Choroid plexus epithelial cell (primary cell): ENCODE data around the gene VIPR2.
A peak's percentile ranks its signal among the peaks of the same experiment; 100 is the strongest.

Experiments
- DNase-seq: peaks from one replicate; pipeline ENCODE4 v3.0.0-alpha.2; 2010; ENCODE audit warnings: low read depth
- H3K4me3 ChIP-seq: 2 replicates; pipeline ENCODE4 v1.5.1; 2011; ENCODE audit warnings: low read depth, mild to moderate bottlenecking, control low read depth, low read length, moderate library complexity
- TF ChIP-seq, protein P1 (sequence below): conservative IDR thresholded peaks from 2 replicates; pipeline ENCODE4 v1.5.1; 2011; ENCODE audit warnings: low read depth, mild to moderate bottlenecking, control low read depth, inconsistent platforms, low read length, moderate library complexity

VIPR2 gene

DNA sequence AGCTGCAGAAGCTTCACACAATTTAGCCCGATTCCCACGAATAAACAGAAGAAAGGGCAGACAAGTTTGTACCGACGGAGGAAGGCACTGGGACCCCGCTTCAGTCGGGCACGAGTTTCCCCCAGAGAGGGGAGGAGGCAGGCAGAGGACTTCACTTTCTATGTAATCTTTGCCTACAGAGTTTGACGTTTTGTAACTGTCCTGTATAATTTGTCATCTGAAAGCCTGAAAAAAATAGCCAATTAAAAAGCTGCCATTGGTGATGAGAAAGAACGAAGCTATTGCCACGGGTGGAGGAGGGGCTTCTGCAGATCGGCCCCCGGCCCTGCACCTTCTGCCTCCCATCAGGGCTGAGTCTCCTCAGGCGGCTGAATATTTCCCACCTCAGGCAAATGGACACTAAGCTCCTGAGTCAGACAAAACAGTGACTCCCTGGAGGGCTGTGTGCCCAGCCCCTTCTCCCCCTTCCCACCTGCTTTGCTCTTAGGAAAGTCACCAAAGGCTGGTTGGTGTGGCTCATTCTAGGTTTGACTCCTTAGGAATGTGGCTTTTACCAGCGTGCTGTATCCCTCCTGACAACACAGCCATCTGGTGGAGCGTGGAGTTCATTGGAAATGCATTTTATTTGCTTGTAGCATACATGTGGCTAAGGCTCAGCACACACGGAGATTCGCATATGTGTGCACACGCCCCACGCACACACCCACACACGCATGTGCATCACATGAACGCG, 117.4 kb downstream of the VIPR2 start:
- TF ChIP-seq, protein P1, sequence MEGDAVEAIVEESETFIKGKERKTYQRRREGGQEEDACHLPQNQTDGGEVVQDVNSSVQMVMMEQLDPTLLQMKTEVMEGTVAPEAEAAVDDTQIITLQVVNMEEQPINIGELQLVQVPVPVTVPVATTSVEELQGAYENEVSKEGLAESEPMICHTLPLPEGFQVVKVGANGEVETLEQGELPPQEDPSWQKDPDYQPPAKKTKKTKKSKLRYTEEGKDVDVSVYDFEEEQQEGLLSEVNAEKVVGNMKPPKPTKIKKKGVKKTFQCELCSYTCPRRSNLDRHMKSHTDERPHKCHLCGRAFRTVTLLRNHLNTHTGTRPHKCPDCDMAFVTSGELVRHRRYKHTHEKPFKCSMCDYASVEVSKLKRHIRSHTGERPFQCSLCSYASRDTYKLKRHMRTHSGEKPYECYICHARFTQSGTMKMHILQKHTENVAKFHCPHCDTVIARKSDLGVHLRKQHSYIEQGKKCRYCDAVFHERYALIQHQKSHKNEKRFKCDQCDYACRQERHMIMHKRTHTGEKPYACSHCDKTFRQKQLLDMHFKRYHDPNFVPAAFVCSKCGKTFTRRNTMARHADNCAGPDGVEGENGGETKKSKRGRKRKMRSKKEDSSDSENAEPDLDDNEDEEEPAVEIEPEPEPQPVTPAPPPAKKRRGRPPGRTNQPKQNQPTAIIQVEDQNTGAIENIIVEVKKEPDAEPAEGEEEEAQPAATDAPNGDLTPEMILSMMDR = no peak
- DNase-seq = peak; percentile 44
- no peak overlapping the region for H3K4me3 ChIP-seq

DNA sequence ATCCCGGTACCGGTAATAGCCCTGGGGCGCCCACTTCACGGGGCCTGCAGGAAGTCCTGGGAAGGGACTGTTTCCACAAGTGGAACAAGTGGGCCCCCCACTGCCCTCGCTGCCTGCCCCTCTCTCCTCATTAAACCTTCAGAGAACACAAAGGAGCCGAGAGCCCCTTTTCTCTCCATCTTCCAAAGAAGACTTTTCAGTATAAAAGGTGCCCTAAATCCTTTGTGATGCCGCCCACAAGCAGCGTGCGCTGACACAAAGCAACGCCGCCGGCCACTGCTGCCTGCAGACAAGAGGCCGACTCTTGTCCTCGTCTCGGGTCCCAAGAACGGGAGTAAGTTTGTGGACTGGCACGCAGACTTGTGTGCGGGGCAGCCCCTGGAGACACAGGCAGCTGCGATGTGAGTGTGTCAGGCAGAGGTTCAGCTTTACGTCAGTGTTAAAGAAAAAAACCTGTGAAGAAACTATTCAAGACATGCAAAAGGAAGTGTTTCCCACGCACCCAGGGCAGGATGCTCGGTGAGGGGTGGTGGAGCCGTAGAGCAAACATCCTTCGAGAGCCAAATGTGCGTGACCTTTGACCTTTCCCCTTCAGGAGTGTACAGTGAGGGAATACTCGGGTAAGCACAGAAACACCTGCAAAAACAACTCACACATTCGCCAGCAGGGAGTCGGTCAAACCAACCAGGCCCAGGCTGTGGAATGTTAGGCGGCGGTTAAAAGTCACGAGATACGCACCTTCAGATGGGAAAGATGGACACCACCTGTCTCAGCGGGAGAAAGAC, 118.2 kb downstream of the VIPR2 start:
- DNase-seq = peak; percentile 83
- H3K4me3 ChIP-seq = no peak overlapping the region
- TF ChIP-seq, protein P1 = no peak

DNA sequence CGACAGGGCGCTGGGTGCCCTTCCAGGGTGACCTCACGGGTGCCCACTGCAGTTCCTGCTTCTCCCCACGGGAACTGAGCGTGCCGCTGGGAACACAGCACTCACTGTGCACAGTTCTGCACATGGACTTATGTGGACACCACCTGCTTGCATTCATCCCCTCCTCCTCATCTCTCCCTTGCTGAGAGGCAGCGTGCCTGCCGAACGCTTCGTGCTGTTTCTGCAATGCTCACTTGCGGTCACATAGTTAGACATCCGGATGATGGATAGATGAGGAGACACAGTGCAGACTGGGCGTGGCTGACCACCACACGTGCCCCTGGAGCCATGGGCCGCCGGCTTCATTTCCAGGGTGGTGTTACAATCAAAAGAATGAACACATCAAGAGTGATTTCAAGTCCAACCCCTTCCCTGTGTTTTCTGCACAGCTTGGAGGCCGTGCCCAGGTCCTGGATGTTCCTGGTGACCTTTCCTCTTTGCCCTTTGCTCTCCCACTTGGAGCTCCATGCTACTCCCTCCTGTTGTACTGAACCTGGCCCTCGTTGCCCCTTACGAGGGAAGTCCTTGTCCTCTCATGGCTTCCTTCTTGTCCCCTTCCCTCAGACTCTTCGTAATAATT, 119.4 kb downstream of the VIPR2 start:
- DNase-seq = no peak
- TF ChIP-seq, protein P1 = no peak
- no peak overlapping the region for H3K4me3 ChIP-seq

DNA sequence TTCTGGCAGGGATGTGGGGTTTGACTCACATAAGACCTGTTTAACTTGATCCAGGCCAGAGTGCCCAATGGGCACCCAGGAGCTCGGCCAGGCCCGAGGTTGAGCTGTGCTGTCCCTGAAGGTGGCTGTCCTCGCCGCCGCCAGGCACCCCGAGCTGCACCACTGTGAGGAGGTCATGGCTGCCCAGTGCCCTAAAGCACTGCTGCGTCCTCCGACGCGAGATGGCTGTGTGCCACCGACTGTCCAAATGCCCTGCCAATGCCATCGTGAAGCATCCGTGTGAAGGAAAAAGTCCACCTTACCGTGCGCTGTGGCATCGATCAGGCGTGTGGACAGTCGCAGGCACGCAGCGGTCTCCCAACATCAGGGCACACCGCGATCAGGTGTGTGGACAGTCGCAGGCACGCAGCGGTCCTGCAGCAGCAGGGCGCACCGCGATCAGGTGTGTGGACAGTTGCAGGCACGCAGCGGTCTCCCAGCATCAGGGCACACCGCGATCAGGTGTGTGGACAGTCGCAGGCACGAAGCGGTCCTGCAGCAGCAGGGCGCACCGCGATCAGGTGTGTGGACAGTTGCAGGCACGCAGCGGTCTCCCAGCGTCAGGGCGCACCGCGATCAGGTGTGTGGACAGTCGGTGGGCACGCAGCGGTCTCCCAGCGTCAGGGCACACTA, 120.3 kb downstream of the VIPR2 start:
- no peak for DNase-seq
- no peak overlapping the region for H3K4me3 ChIP-seq
- TF ChIP-seq, protein P1 = no peak

DNA sequence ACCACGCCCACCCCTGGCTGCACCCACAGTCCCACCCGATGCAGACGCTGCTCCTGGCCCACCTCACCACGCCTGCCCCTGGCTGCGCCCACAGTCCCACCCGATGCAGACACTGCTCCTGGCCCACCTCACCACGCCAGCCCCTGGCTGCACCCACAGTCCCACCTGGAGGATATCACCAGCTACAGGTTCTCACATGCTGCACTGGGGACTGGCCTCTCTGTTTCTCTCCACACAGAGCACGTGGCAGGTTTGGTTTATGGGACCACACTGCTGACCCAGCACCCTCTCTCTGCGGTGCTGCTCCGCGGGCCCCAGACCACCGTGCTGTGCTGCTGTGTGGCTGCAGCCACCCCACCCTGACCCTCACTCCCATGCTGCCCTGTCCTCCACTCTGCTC, 120.9 kb downstream of the VIPR2 start:
- no peak overlapping the region for H3K4me3 ChIP-seq
- TF ChIP-seq, protein P1 = no peak
- no peak for DNase-seq

DNA sequence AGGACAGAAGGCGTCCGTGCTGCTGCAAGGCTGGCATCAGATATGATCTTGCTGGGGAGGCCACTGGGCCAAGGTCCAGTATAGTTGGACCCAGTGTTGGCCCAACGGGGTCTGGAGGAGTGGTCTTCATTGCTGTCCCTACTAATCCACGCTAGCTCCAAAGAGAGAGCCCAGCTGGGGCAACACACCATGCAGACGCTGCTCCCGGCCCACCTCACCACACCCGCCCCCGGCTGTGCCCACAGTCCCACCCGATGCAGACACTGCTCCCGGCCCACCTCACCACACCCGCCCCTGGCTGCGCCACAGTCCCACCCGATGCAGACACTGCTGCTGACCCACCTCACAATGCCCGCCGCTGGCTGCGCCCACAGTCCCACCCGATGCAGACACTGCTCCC, 121.5 kb downstream of the VIPR2 start:
- H3K4me3 ChIP-seq = no peak overlapping the region
- no peak for DNase-seq
- TF ChIP-seq, protein P1 = no peak
